Mesenteric fat pad (tissue), 1 donor: ENCODE measurements around the gene ATF4. TPM values are rescaled to one million over a fixed set of nuclear protein-coding genes. Genes with fewer than 3 reads are reported as not detected.

Experiments used
- DNase-seq: peaks from one replicate; pipeline ENCODE4 v3.0.0-alpha.2; 2020; ENCODE audit warnings: low spot score
- total RNA-seq: library from RNA; stranded (reverse); fragmentation: NEBNext Ultra II Directional; extraction: Animal tissue kit (Norgen Biotek cat#: 25700); gene quantifications from one replicate; pipeline ENCODE4 v1.2.1, GENCODE V29; 2021
- donor health status: DM: yes; HTN: yes; CAD: no.

The ATF4 gene
- total RNA-seq, 1 donor from 2014 or later: 574 TPM

GRCh38 chr22:39554151-39554550 lies 33.8 kb downstream of the ATF4 start:
- DNase-seq: no peak

GRCh38 chr22:39556970-39557841 lies 36.8 kb downstream of the ATF4 start:
- DNase-seq: no peak

GRCh38 chr22:39558254-39558727 lies 37.9 kb downstream of the ATF4 start:
- DNase-seq: no peak

- no peak for DNase-seq
Measured at GRCh38 chr22:39558950-39559349, 38.6 kb downstream of the ATF4 start.

- DNase-seq: no peak
Measured at GRCh38 chr22:39559456-39560105, 39.2 kb downstream of the ATF4 start.

GRCh38 chr22:39560127-39560526 lies 39.8 kb downstream of the ATF4 start:
- no peak for DNase-seq

- DNase-seq: no peak
Measured at GRCh38 chr22:39562839-39563489, 42.6 kb downstream of the ATF4 start.

GRCh38 chr22:39563571-39564428 lies 43.4 kb downstream of the ATF4 start:
- no peak for DNase-seq

GRCh38 chr22:39565414-39565944 lies 45.1 kb downstream of the ATF4 start:
- no peak for DNase-seq

- DNase-seq: no peak
Measured at GRCh38 chr22:39567135-39567946, 47.0 kb downstream of the ATF4 start.

GRCh38 chr22:39568278-39568981 lies 48.1 kb downstream of the ATF4 start:
- no peak for DNase-seq

- DNase-seq: no peak
Measured at GRCh38 chr22:39569066-39569465, 48.7 kb downstream of the ATF4 start.

GRCh38 chr22:39570226-39570625 lies 49.9 kb downstream of the ATF4 start:
- no peak for DNase-seq

GRCh38 chr22:39570665-39571064 lies 50.3 kb downstream of the ATF4 start, which contains the start of gene CACNA1I:
Gene CACNA1I (plus strand): TSS chr22:39570753. CDS start chr22:39570753, 0 bp downstream.
- DNase-seq: no peak

- no peak for DNase-seq
Measured at GRCh38 chr22:39571538-39571937, 51.2 kb downstream of the ATF4 start.
